GM19372 (cell line): ENCODE results near the gene LZIC.

Experiments
- ATAC-seq: cut with Tn5 transposase; IDR thresholded peaks from one replicate; pipeline ENCODE4 v1.9.1; 2021; ENCODE audit warnings: mild to moderate bottlenecking, low read depth, moderate library complexity; ENCODE audit not compliant: unreplicated experiment

Gene LZIC

GRCh38 chr1:9887070-9887469 is 56.1 kb downstream of the LZIC start:
- no peak for ATAC-seq

DNA sequence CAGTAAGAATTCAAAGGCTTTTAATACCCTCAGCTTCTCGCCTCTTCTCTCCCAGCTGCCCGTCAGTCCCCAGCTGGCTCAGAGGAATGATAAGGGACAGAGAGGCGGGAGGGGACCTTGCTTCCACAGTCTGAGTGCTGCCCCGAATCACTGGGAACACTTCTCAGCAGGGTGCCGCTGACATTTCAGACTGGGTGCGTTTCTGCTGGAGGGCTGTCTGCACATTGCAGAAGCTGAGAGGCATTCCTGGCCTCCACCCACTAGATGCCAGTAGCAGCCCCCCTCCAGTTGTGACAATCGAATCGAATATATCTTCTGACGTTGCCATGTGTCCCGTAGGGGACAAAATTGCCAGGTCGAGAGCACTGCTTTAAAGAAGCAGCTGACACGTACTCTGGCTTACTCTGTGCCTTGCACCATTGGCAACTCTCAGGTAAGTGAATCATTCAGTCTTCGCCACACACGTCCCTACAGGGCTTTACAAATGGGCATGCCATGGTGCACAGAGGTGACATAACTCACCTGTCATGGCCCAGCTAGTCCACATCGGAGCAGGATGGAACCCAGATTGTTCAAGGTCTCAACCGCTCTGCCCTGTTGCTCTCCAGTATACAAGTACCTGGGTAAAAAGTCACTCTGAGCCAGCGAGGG is 57.0 kb downstream of the LZIC start:
- no peak for ATAC-seq

- ATAC-seq = no peak
Observed at GRCh38 chr1:9884805-9885204, 58.4 kb downstream of the LZIC start.

DNA sequence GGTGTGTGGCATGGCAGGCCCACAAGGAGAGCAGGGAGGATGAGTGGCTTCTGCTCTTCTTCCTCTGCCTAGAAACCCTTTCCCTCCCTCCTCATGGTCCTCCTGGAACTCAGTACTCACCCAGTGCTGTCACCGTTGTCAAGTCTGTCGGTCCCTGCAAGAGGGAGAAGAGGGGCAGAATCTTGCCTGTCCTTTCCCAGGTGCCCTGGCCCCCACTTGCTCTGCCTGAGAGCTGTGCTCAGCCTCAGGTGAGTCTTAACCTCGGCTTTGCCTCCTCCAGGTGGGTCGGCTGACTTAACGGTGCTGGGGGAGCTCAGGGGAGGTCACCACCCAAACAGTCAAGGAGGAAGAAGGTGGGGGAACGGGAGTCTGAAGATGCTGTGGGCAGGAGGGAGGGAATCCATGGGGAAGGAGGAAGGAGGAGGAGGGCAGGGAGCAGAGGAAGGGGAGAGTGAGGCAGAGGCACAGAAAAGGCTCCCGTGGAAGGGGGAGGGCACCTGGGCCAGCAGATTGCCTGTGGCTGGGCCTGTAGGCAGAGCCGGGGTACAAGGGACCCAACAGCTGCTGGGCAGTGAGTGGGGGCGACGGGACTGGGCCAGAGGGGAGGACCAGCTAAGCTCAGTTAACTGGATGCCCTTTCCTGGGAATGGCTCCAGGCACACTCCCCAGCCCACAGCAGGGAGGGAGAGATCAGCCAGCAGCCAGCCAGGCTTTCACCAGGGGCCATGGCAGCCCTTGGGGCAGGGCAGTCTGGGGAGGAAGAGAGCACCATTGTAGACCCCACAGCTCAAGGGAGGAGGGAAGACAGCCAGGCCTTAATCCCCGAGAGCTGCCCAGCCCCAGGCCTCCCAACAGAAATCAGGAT is 59.4 kb downstream of the LZIC start:
- ATAC-seq = no peak

DNA sequence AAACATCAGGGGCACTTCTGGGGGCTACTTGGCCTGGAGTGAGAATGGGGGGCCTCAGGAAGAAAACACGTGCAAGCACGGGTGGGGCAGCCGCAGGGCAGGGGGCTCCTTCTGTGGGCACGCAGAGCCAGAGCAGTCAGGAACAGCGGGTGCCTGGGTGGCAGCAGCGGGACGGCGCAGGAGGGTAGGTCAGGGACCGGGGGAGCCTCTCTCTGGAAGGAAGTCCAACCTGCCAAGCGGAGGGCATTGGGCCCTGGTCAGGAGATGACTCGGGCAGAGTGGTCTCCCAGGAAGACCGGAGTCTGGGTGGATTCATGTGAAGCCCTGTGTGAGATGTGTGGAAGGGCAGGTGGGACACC is 60.3 kb downstream of the LZIC start:
- no peak for ATAC-seq

DNA sequence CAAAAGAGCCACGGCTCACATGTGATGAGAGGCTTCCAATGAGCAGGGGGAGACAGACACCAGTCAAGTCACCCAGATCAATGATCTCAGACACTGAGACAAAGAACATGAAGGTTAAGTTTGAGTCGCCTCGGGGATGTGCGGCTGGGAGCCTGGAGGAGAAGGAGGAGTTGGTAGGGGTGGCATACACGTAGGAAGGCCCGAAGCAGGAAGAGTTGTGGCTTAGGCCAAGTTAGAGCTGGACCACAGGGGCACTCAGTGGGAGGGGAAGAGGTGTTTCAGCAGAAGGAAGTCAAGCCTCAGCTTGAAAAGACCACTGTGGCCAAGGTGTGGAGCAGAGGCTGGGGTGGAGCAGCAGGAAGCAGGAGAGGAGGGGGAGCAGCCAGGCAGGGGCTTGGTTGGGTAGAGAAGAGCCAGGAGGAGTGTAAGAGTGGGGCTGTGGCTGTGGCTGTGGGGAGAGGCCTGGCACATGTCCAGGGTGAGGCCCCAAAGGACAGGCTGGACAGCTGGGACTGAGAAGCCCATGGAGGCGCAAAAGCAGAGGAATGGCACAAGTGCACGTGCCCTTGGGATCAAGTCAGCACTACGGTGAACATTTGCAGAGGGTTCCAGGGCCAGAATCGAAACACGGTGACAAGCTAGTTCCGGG is 60.8 kb downstream of the LZIC start:
- ATAC-seq = no peak

- no peak for ATAC-seq
Observed at GRCh38 chr1:9881838-9882249, 61.3 kb downstream of the LZIC start.
